Lower lobe of right lung (tissue), 2 donors: ENCODE results near the gene SETD2. TPM values are rescaled to one million over a fixed set of nuclear protein-coding genes. Genes with fewer than 3 reads are reported as not detected.

Experiments used
- ATAC-seq, 2 donors: fragments of 200-7000 bp; cut with Tn5 transposase; one replicate each; pipeline ENCODE4 v1.9.1; 2020 to 2022; ENCODE audit warnings: mild to moderate bottlenecking in 2 of 2, moderate library complexity in 2 of 2
- DNase-seq: peaks from one replicate; pipeline ENCODE4 v3.0.0-alpha.2; 2020
- H3K27ac ChIP-seq: fragments of 200-600 bp; one replicate; pipeline ENCODE4 v1.8.0; 2022
- H3K27me3 ChIP-seq: fragments of 200-600 bp; one replicate; pipeline ENCODE4 v1.8.0; 2022; ENCODE audit warnings: low read depth
- H3K36me3 ChIP-seq: fragments of 200-600 bp; one replicate; pipeline ENCODE4 v1.8.0; 2022; ENCODE audit warnings: mild to moderate bottlenecking
- H3K4me1 ChIP-seq: fragments of 200-600 bp; one replicate; pipeline ENCODE4 v1.8.0; 2022
- H3K4me3 ChIP-seq: fragments of 200-600 bp; one replicate; pipeline ENCODE4 v1.8.0; 2022; ENCODE audit warnings: mild to moderate bottlenecking
- H3K9me3 ChIP-seq: fragments of 200-600 bp; one replicate; pipeline ENCODE4 v1.8.0; 2022
- CTCF ChIP-seq: fragments of 200-600 bp; IDR thresholded peaks from one replicate; pipeline ENCODE4 v1.8.0; 2022; ENCODE audit warnings: antibody characterized with exemption, mild to moderate bottlenecking
- intact Hi-C: fragments of 100-400 bp; cut with DNase I; formaldehyde crosslinking; loops from one replicate; pipeline ENCODE4 v1.11.0; 2022
- total RNA-seq: library from RNA; stranded (reverse); fragmentation: NEBNext Ultra II Directional; extraction: Animal tissue kit (Norgen Biotek cat#: 25700); gene quantifications from one replicate; pipeline ENCODE4 v1.2.1, GENCODE V29; 2021
- donor health status: DM: no; HTN: yes; CAD: no; lungs with severe emphysema.

Gene SETD2
- total RNA-seq, 1 donor from 2014 or later: 47.9 TPM

GRCh38 chr3:46978381-46978780 is 185.5 kb downstream of the SETD2 start:
- Histone ChIP-seq H3K9me3 (no peaks in the 10 kb centered on the region), H3K36me3 (no peaks in the 10 kb centered on the region), H3K27me3 (no peaks in the 10 kb centered on the region), H3K27ac (peak overlapping the region; percentile 91), H3K4me3 (peak overlapping the region; percentile 75), H3K4me1 (peaks cover 70% of the 10 kb centered on the region)
- ATAC-seq (no peak), DNase-seq (peak; percentile 46)
- no peak for TF ChIP-seq CTCF
- intact Hi-C loops: no loop called here

GRCh38 chr3:46977811-46978195 is 186.1 kb downstream of the SETD2 start:
- H3K36me3 ChIP-seq: no peaks in the 10 kb centered on the region

GRCh38 chr3:46976326-46977190 is 187.4 kb downstream of the SETD2 start, which contains the start of gene CCDC12:
CCDC12 (minus strand) TSS chr3:46976745; CDS start chr3:46976732, 13 bp downstream.
- intact Hi-C loops: no loop called here
- Histone ChIP-seq H3K4me3 (peak within 1 kb of the TSS; percentile 83), H3K4me1 (peaks cover 69% of the 10 kb centered on the region), H3K27me3 (no peaks in the 10 kb centered on the region), H3K9me3 (no peaks in the 10 kb centered on the region), H3K27ac (peak within 1 kb of the TSS; percentile 91), H3K36me3 (no peaks in the 10 kb centered on the region)
- ATAC-seq (peak; percentile 92 to 93), DNase-seq (peak; percentile 96)
- no peak for TF ChIP-seq CTCF

More at GRCh38 chr3:46977811-46978195, 186.1 kb downstream of the SETD2 start:
- intact Hi-C loops: no loop called here
- Histone ChIP-seq H3K9me3 (no peaks in the 10 kb centered on the region), H3K27me3 (no peaks in the 10 kb centered on the region), H3K4me3 (no peak overlapping the region), H3K4me1 (peaks cover 69% of the 10 kb centered on the region), H3K27ac (peak overlapping the region; percentile 91)
- TF ChIP-seq CTCF: no peak
- no peak for ATAC-seq
- no peak for DNase-seq

- TF ChIP-seq CTCF: no peak
- peaks cover 77% of the 10 kb centered on the region for H3K4me1 ChIP-seq
- H3K4me3 ChIP-seq: peak overlapping the region; percentile 83
- no peaks in the 10 kb centered on the region for H3K9me3 ChIP-seq
- no peak overlapping the region for H3K27ac ChIP-seq
- ATAC-seq (no peak), DNase-seq (no peak)
- intact Hi-C loops: no loop called here
- H3K36me3 ChIP-seq: peaks cover under 1% of the 10 kb centered on the region
- H3K27me3 ChIP-seq: no peaks in the 10 kb centered on the region
Observed at GRCh38 chr3:46974421-46975171, 189.3 kb downstream of the SETD2 start.

GRCh38 chr3:46972396-46972795 is 191.5 kb downstream of the SETD2 start:
- Histone ChIP-seq H3K27me3 (no peaks in the 10 kb centered on the region), H3K4me3 (no peak overlapping the region), H3K4me1 (peaks cover 82% of the 10 kb centered on the region), H3K9me3 (no peaks in the 10 kb centered on the region), H3K36me3 (peaks cover 15% of the 10 kb centered on the region), H3K27ac (no peak overlapping the region)
- DNase-seq: no peak
- intact Hi-C loops: no loop called here
- no peak for ATAC-seq
- no peak for TF ChIP-seq CTCF
